HFF-Myc (cell line): ENCODE results near the gene ZNF273.

Source experiments
- DNase-seq: peaks from one replicate; pipeline ENCODE4 v3.0.0-alpha.2; 2011; ENCODE audit warnings: low read depth; ENCODE audit errors: extremely low read depth
- H3K4me3 ChIP-seq: replicated peaks from 2 replicates; pipeline ENCODE4 v1.5.1; 2011; ENCODE audit warnings: low read depth, mild to moderate bottlenecking, control low read depth, low read length
- CTCF ChIP-seq: IDR thresholded peaks from 2 replicates; pipeline ENCODE4 v1.5.1; 2012; ENCODE audit warnings: mild to moderate bottlenecking, low read depth, low read length, control low read depth; ENCODE audit errors: missing control alignments

The ZNF273 gene

GRCh38 chr7:64881461-64882287 lies 21.4 kb upstream of the ZNF273 start:
- no peak for DNase-seq
- no peak overlapping the region for H3K4me3 ChIP-seq
- TF ChIP-seq CTCF, result no peak

GRCh38 chr7:64882341-64883112 lies 20.5 kb upstream of the ZNF273 start:
- H3K4me3 ChIP-seq, result peak overlapping the region; percentile 15
- no peak for TF ChIP-seq CTCF
- DNase-seq, result no peak

- no peak for DNase-seq
- TF ChIP-seq CTCF, result no peak
- H3K4me3 ChIP-seq, result peak overlapping the region; percentile 15; the same call in 1 of the 2 replicates
Measured at GRCh38 chr7:64883113-64883905, 19.8 kb upstream of the ZNF273 start.

GRCh38 chr7:64884085-64884912 lies 18.8 kb upstream of the ZNF273 start:
- no peak for DNase-seq
- H3K4me3 ChIP-seq, result no peak overlapping the region
- no peak for TF ChIP-seq CTCF

- TF ChIP-seq CTCF, result no peak
Measured at GRCh38 chr7:64884913-64885370, 18.1 kb upstream of the ZNF273 start.

More at GRCh38 chr7:64884913-64885370, 18.1 kb upstream of the ZNF273 start:
- no peak overlapping the region for H3K4me3 ChIP-seq
- no peak for DNase-seq
